PC-9 (cell line): Measurements from ENCODE around the gene NEUROG1. TPM values are rescaled to one million over a fixed set of nuclear protein-coding genes. Genes with fewer than 3 reads are reported as not detected.

Experiments used
- BruUV-seq: library from RNA; stranded (reverse); fragments of 400-500 nt; replicated peaks from 2 replicates; lab custom pipeline; 2021; lab: Mats Ljungman, UMichigan
- CTCF ChIA-PET: fragments of 300-600 bp; sonication (Branson Sonifier 250); formaldehyde crosslinking; loops from one replicate; lab custom pipeline; 2022; ENCODE audit warnings: antibody characterized with exemption; lab: Charles Lee
- POLR2A ChIA-PET: fragments of 300-600 bp; sonication (Branson Sonifier 250); formaldehyde crosslinking; loops from one replicate; lab custom pipeline; 2022; ENCODE audit warnings: antibody characterized with exemption; ENCODE audit not compliant: unreplicated experiment; lab: Charles Lee
- DNase-seq, 2 experiments: peaks; one replicate each; pipeline versions ENCODE4 v3.0.0 to v3.0.0-alpha.2; 2015 to 2022; ENCODE audit warnings: mixed read lengths in 1 of 2
- H2AFZ ChIP-seq: fragments of 200-600 bp; sonication (generic); 2 replicates; pipeline ENCODE4 v1.8.1; 2017; ENCODE audit warnings: antibody characterized with exemption
- H3F3A ChIP-seq: fragments of 200-600 bp; sonication (generic); 2 replicates; pipeline ENCODE4 v1.8.1; 2017; ENCODE audit warnings: antibody characterized with exemption, mild to moderate bottlenecking, low read depth; ENCODE audit not compliant: insufficient read depth
- H3K27ac ChIP-seq: fragments of 200-600 bp; sonication (generic); 2 replicates; pipeline ENCODE4 v1.6.1; 2016; ENCODE audit warnings: mixed run types
- H3K27me3 ChIP-seq: fragments of 200-600 bp; sonication (generic); 2 replicates; pipeline ENCODE4 v1.6.1; 2016; ENCODE audit warnings: low read depth, mixed run types; ENCODE audit not compliant: insufficient read depth
- H3K36me3 ChIP-seq: fragments of 200-600 bp; sonication (generic); 2 replicates; pipeline ENCODE4 v1.6.1; 2016; ENCODE audit warnings: low read depth, mixed run types
- H3K4me1 ChIP-seq: fragments of 200-600 bp; sonication (generic); replicated peaks from 2 replicates; pipeline ENCODE4 v1.6.1; 2016; ENCODE audit warnings: mixed run types; ENCODE audit not compliant: insufficient read depth
- H3K4me2 ChIP-seq: fragments of 200-600 bp; sonication (generic); 2 replicates; pipeline ENCODE4 v1.6.1; 2017; ENCODE audit warnings: mixed run types
- H3K4me3 ChIP-seq: fragments of 200-600 bp; sonication (generic); 2 replicates; pipeline ENCODE4 v1.6.1; 2016; ENCODE audit warnings: mixed run types
- H3K79me2 ChIP-seq: fragments of 200-600 bp; sonication (generic); 2 replicates; pipeline ENCODE4 v1.6.1; 2017; ENCODE audit warnings: low read depth, mixed run types
- H3K9me2 ChIP-seq: fragments of 200-600 bp; sonication (generic); 2 replicates; pipeline ENCODE4 v1.8.1; 2017; ENCODE audit warnings: mild to moderate bottlenecking; ENCODE audit not compliant: insufficient read depth
- H3K9me3 ChIP-seq: fragments of 200-600 bp; sonication (generic); 2 replicates; pipeline ENCODE4 v1.8.1; 2016; ENCODE audit warnings: low read depth; ENCODE audit not compliant: insufficient read depth
- H4K20me1 ChIP-seq: fragments of 200-600 bp; sonication (generic); 2 replicates; pipeline ENCODE4 v1.8.1; 2017; ENCODE audit not compliant: insufficient read depth
- CTCF ChIP-seq: fragments of 200-600 bp; sonication (generic); conservative IDR thresholded peaks from 2 replicates; pipeline ENCODE4 v1.6.1; 2017; ENCODE audit warnings: mixed run types, antibody characterized with exemption, mild to moderate bottlenecking, moderate library complexity
- EZH2 ChIP-seq: fragments of 200-600 bp; sonication (generic); IDR thresholded peaks from 2 replicates; pipeline ENCODE4 v1.8.0; 2017; ENCODE audit warnings: antibody characterized with exemption, low read depth
- intact Hi-C: fragments of 100-400 bp; cut with micrococcal nuclease; formaldehyde crosslinking; loops from one replicate; pipeline ENCODE4 v1.10.0; 2022; ENCODE audit not compliant: unreplicated experiment
- total RNA-seq: library from RNA; stranded (reverse); gene quantifications from 2 replicates; pipeline ENCODE4 v1.2.3, GENCODE V29; 2021

Gene NEUROG1
- total RNA-seq, 1 experiment from 2014 or later = not detected

GRCh38 chr5:135541807-135542502 is 6.2 kb upstream of the NEUROG1 start:
- ChIA-PET POLR2A (no interaction called here), CTCF (no interaction called here)
- no peaks in the 10 kb centered on the region for H3F3A ChIP-seq

GRCh38 chr5:135539430-135540005 is 3.8 kb upstream of the NEUROG1 start:
- POLR2A ChIA-PET = no interaction called here
- Histone ChIP-seq H3K4me2 (no peak overlapping the region), H3K4me1 (no peaks in the 10 kb centered on the region), H3K27ac (no peak overlapping the region), H3K79me2 (no peaks in the 10 kb centered on the region), H3F3A (no peaks in the 10 kb centered on the region), H3K9me3 (no peaks in the 10 kb centered on the region), H2AFZ (no peak overlapping the region), H3K36me3 (no peaks in the 10 kb centered on the region), H3K9me2 (no peaks in the 10 kb centered on the region), H3K4me3 (no peak overlapping the region), H4K20me1 (no peaks in the 10 kb centered on the region), H3K27me3 (peaks cover 80% of the 10 kb centered on the region)
- CTCF ChIA-PET = no interaction called here
- DNase-seq = no peak
- no TSS peak for BruUV-seq
- intact Hi-C loops = no loop called here
- no peak for TF ChIP-seq CTCF
- no peak for TF ChIP-seq EZH2

More at GRCh38 chr5:135541807-135542502, 6.2 kb upstream of the NEUROG1 start:
- no peak overlapping the region for H3K27ac ChIP-seq
- H2AFZ ChIP-seq = no peak overlapping the region
- H3K4me3 ChIP-seq = no peak overlapping the region
- H3K9me2 ChIP-seq = no peaks in the 10 kb centered on the region
- no peaks in the 10 kb centered on the region for H3K79me2 ChIP-seq
- BruUV-seq = no TSS peak
- H3K9me3 ChIP-seq = no peaks in the 10 kb centered on the region
- H4K20me1 ChIP-seq = no peaks in the 10 kb centered on the region
- H3K4me1 ChIP-seq = no peaks in the 10 kb centered on the region
- no peaks in the 10 kb centered on the region for H3K36me3 ChIP-seq
- no peak for TF ChIP-seq CTCF
- no peak for DNase-seq
- intact Hi-C loops = no loop called here
- peaks cover 96% of the 10 kb centered on the region for H3K27me3 ChIP-seq
- H3K4me2 ChIP-seq = no peak overlapping the region

GRCh38 chr5:135538261-135538660 is 2.5 kb upstream of the NEUROG1 start:
- H3K4me1 ChIP-seq = no peaks in the 10 kb centered on the region
- no peaks in the 10 kb centered on the region for H3K79me2 ChIP-seq
- TF ChIP-seq CTCF (no peak), EZH2 (no peak)
- no peak overlapping the region for H3K27ac ChIP-seq
- no peaks in the 10 kb centered on the region for H3K36me3 ChIP-seq
- H4K20me1 ChIP-seq = no peaks in the 10 kb centered on the region
- H3K9me2 ChIP-seq = no peaks in the 10 kb centered on the region
- H3F3A ChIP-seq = no peaks in the 10 kb centered on the region
- H3K4me2 ChIP-seq = no peak overlapping the region
- CTCF ChIA-PET = no interaction called here
- no peak overlapping the region for H2AFZ ChIP-seq
- no TSS peak for BruUV-seq
- DNase-seq = no peak
- POLR2A ChIA-PET = no interaction called here
- H3K4me3 ChIP-seq = no peak overlapping the region
- no peaks in the 10 kb centered on the region for H3K9me3 ChIP-seq
- intact Hi-C loops = no loop called here
- H3K27me3 ChIP-seq = peaks cover 82% of the 10 kb centered on the region
